HFFc6 (cell line): ENCODE data around the gene SMAD5. TPM values are rescaled to one million over a fixed set of nuclear protein-coding genes. Genes with fewer than 3 reads are reported as not detected.

Source experiments
- DNase-seq: peaks from one replicate; pipeline ENCODE4 v3.0.0-alpha.2; 2018
- H3K27ac Mint-ChIP-seq: 2 replicates; pipeline ENCODE4 v1.8.0; 2020; ENCODE audit warnings: mild to moderate bottlenecking, mixed read lengths
- H3K27me3 Mint-ChIP-seq: 2 replicates; pipeline ENCODE4 v1.8.0; 2021; ENCODE audit warnings: mild to moderate bottlenecking, moderate library complexity, mixed read lengths; ENCODE audit not compliant: insufficient read depth
- H3K36me3 Mint-ChIP-seq: 2 replicates; pipeline ENCODE4 v1.8.0; 2021; ENCODE audit warnings: low read depth, mixed read lengths
- H3K4me1 Mint-ChIP-seq: 2 replicates; pipeline ENCODE4 v1.8.0; 2020; ENCODE audit warnings: low read depth, mixed read lengths
- H3K4me3 Mint-ChIP-seq: 2 replicates; pipeline ENCODE4 v1.8.0; 2020; ENCODE audit warnings: mild to moderate bottlenecking, moderate library complexity, mixed read lengths
- H3K9me3 Mint-ChIP-seq: 2 replicates; pipeline ENCODE4 v1.8.0; 2020; ENCODE audit warnings: mild to moderate bottlenecking, mixed read lengths
- total RNA-seq, 6 experiments: library from RNA; stranded (reverse); fragmentation: NEBNext Ultra II Directional; extraction: Animal tissue kit (Norgen Biotek cat#: 25700); gene quantifications; 2 replicates in 1 of 6; 3 replicates in 5 of 6; pipeline ENCODE4 v1.2.3, GENCODE V29; 2021
- TF ChIP-seq, protein P1 (sequence below): fragments of 200-600 bp; sonication (generic); IDR thresholded peaks from 2 replicates; pipeline ENCODE4 v1.5.0; 2021; ENCODE audit warnings: antibody characterized with exemption, mild to moderate bottlenecking

The SMAD5 gene
- total RNA-seq, 6 experiments from 2014 or later: 54.9 to 66.9 (median 62.6) TPM

DNA sequence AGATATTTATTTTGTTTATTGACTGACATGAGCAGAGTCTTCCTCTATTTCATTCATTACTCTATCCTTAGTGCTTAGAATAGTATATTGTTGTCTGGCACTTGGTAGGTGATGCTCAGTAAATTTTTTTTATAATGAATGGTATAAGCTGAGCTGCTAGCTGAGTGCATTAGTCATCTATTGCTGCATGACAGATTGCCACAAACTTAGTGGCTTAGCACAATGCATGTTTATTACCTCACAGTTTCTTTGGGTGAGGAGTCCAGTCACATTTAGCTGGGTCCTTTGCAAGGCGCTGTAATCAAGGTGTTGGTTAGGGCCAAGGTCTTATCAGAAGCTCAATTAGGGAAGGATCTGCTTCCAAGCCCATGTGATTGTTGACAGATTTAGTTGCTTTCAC, 23.1 kb downstream of the SMAD5 start:
- Mint-ChIP-seq H3K4me3 (no peak overlapping the region), H3K4me1 (peaks cover 44% of the 10 kb centered on the region), H3K27me3 (no peaks in the 10 kb centered on the region), H3K27ac (peak overlapping the region; percentile 2; the same call in 1 of the 2 replicates), H3K9me3 (no peaks in the 10 kb centered on the region), H3K36me3 (peaks cover 37% of the 10 kb centered on the region)
- TF ChIP-seq, protein P1, sequence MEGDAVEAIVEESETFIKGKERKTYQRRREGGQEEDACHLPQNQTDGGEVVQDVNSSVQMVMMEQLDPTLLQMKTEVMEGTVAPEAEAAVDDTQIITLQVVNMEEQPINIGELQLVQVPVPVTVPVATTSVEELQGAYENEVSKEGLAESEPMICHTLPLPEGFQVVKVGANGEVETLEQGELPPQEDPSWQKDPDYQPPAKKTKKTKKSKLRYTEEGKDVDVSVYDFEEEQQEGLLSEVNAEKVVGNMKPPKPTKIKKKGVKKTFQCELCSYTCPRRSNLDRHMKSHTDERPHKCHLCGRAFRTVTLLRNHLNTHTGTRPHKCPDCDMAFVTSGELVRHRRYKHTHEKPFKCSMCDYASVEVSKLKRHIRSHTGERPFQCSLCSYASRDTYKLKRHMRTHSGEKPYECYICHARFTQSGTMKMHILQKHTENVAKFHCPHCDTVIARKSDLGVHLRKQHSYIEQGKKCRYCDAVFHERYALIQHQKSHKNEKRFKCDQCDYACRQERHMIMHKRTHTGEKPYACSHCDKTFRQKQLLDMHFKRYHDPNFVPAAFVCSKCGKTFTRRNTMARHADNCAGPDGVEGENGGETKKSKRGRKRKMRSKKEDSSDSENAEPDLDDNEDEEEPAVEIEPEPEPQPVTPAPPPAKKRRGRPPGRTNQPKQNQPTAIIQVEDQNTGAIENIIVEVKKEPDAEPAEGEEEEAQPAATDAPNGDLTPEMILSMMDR: no peak
- DNase-seq: peak; percentile 35

DNA sequence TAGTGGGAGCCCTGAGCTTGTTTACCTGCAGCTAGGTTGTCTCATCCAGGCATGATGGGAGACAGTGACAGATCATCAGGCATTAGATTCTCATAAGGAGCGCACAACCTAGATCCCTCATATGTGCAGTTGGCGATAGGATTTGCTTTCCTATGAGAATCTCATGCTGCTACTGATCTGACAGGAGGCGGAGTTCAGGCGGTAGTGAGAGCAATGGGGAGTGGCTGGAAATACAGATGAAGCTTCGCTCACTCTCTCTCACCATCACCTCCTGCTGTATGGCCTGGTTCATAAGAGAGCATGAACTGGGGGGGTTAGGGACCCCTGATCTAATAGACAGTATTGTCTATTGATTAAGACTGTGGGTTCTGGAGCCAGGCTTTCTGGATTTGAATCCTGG, 24.9 kb downstream of the SMAD5 start:
- Mint-ChIP-seq H3K4me1 (peaks cover 51% of the 10 kb centered on the region), H3K27me3 (no peaks in the 10 kb centered on the region), H3K27ac (no peak overlapping the region), H3K36me3 (peaks cover 37% of the 10 kb centered on the region), H3K9me3 (no peaks in the 10 kb centered on the region), H3K4me3 (no peak overlapping the region)
- no peak for DNase-seq
- TF ChIP-seq, protein P1: no peak

DNA sequence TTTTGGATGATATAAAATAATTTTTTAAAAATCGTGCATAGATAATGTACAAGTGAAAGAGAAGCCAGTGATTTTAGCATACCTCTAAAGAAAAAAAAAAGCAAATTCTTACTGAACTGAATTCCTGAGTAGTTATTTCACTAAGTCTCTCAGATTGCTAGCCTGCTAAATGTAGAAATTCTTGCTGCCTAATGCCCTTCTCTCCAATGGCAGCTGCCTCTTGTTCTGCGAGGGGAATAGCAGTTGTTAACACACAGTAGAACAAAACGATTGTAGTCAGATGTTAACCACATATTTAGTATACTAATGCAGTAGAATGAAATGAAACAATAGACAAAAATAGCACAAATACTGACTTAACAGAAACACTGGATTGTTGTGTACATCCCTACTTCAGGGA, 26.8 kb downstream of the SMAD5 start:
- no peaks in the 10 kb centered on the region for H3K9me3 Mint-ChIP-seq
- TF ChIP-seq, protein P1: no peak
- no peak overlapping the region for H3K4me3 Mint-ChIP-seq
- H3K36me3 Mint-ChIP-seq: peaks cover 31% of the 10 kb centered on the region
- DNase-seq: no peak
- peak overlapping the region; percentile 39; the same call in 1 of the 2 replicates for H3K27ac Mint-ChIP-seq
- peaks cover 51% of the 10 kb centered on the region for H3K4me1 Mint-ChIP-seq
- no peaks in the 10 kb centered on the region for H3K27me3 Mint-ChIP-seq

DNA sequence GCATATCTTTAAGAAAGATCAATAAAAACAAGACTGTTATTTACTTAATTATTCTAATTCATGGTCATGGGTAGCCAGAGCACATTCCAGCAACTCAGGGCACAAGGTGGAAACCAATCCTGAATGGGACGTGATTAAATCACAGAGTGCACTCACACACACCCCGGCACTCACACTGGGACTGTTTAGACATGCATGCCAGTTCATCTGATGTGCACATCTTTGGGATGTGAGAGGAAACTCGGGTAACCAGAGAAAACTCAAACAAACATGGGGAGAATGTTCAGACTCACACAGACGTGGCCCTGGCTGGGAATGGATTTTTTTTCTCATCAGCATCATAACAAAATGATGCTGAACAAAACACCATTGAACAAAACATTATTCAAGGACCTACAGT, 29.4 kb downstream of the SMAD5 start:
- TF ChIP-seq, protein P1: no peak
- peaks cover 8% of the 10 kb centered on the region for H3K36me3 Mint-ChIP-seq
- peaks cover 33% of the 10 kb centered on the region for H3K4me1 Mint-ChIP-seq
- DNase-seq: no peak
- H3K27me3 Mint-ChIP-seq: no peaks in the 10 kb centered on the region
- no peaks in the 10 kb centered on the region for H3K9me3 Mint-ChIP-seq
- peak overlapping the region; percentile 43 for H3K27ac Mint-ChIP-seq
- no peak overlapping the region for H3K4me3 Mint-ChIP-seq

DNA sequence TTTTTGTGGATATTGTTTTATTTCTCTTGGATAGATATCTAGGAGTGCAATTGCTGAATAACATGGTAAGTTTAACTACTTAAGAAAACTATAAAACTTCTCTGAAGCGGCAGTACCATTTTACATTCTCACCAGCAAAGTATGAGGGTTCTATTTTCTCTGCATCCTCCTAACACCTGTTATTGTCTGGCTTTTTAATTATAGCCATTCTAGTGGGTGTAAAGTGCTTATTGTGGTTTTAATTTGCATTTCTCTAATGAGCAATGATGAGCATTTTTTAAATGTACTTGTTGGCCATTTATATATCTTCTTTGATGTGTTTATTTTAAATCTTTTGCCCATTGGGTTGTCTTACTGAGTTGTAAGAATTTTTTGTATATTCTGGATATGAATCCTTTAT, 31.6 kb downstream of the SMAD5 start:
- no peak for DNase-seq
- no peaks in the 10 kb centered on the region for H3K27me3 Mint-ChIP-seq
- H3K27ac Mint-ChIP-seq: no peak overlapping the region
- TF ChIP-seq, protein P1: no peak
- no peaks in the 10 kb centered on the region for H3K9me3 Mint-ChIP-seq
- H3K4me1 Mint-ChIP-seq: peaks cover 23% of the 10 kb centered on the region
- H3K36me3 Mint-ChIP-seq: 0 out of 2 replicates have a peak, but pooled peaks cover 5% of the 10 kb centered on the region
- H3K4me3 Mint-ChIP-seq: no peak overlapping the region

DNA sequence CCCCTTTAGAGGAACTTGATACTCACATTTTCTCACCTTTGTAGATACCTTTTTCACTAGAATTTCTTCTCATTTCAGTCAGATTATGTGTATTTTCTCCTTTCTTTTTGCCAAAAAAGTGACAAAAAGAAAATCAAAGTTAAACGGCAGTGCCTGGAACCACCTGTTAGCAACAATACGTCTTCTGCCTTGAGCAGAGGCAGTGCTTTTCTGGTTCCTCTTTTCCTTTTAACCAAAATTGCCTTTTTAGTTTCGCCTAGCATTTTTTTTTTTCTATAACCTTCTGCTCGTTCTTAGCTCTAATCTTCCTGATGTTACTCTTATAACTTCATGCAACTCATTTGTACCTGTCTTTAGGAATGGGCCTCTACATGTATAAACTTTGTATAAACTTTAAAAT, 34.3 kb downstream of the SMAD5 start:
- Mint-ChIP-seq H3K9me3 (no peaks in the 10 kb centered on the region), H3K27ac (no peak overlapping the region), H3K4me3 (no peak overlapping the region), H3K4me1 (peaks cover 3% of the 10 kb centered on the region), H3K36me3 (0 out of 2 replicates have a peak, but pooled peaks cover 5% of the 10 kb centered on the region), H3K27me3 (no peaks in the 10 kb centered on the region)
- no peak for DNase-seq
- TF ChIP-seq, protein P1: no peak
